CD4-positive, alpha-beta T cell (primary cell): ENCODE measurements around the gene FIGLA. TPM values are rescaled to one million over a fixed set of nuclear protein-coding genes. Genes with fewer than 3 reads are reported as not detected.

Experiments
- ATAC-seq: fragments of 200-7000 bp; cut with Tn5 transposase; one replicate; pipeline ENCODE4 v1.10.0; 2022; ENCODE audit warnings: mild to moderate bottlenecking; ENCODE audit not compliant: poor library complexity
- CTCF ChIA-PET: fragments of 350-600 bp; sonication (Branson Sonifier 250); formaldehyde crosslinking; loops from one replicate; lab custom pipeline; 2021; ENCODE audit warnings: antibody characterized with exemption, inconsistent platforms; lab: Charles Lee
- POLR2A ChIA-PET: fragments of 350-600 bp; sonication (Branson Sonifier 250); formaldehyde crosslinking; loops from one replicate; lab custom pipeline; 2021; ENCODE audit warnings: antibody characterized with exemption, inconsistent platforms; lab: Charles Lee
- DNase-seq, 14 experiments: peaks; one replicate each; pipeline ENCODE4 v3.0.0-alpha.2; 2013 to 2020; ENCODE audit warnings: mixed read lengths in 2 of 14
- H3K27ac ChIP-seq, 2 donors: one replicate each; pipeline versions ENCODE4 v1.5.1 to v1.7.0; 2013; ENCODE audit warnings: low read length in 2 of 2, low read depth in 1 of 2, mild to moderate bottlenecking in 1 of 2
- H3K27me3 ChIP-seq, 2 experiments: 1 replicate in 1 of 2; 2 replicates in 1 of 2; pipeline versions ENCODE4 v1.6.1 to v1.7.0; 2013; ENCODE audit warnings: low read length in 2 of 2, control low read depth in 1 of 2, mild to moderate bottlenecking in 1 of 2, moderate library complexity in 1 of 2; ENCODE audit not compliant: insufficient read depth in 2 of 2, control insufficient read depth in 1 of 2
- H3K36me3 ChIP-seq: one replicate; pipeline ENCODE4 v1.6.1; 2013; ENCODE audit warnings: low read length, control low read depth; ENCODE audit not compliant: insufficient read depth
- H3K4me1 ChIP-seq: one replicate; pipeline ENCODE4 v1.6.1; 2013; ENCODE audit warnings: low read length, control low read depth; ENCODE audit not compliant: insufficient read depth
- H3K4me3 ChIP-seq: one replicate; pipeline ENCODE4 v1.5.1; 2013; ENCODE audit warnings: mild to moderate bottlenecking, low read length, moderate library complexity
- H3K9me3 ChIP-seq, 2 experiments: 1 replicate in 1 of 2; 2 replicates in 1 of 2; pipeline versions ENCODE4 v1.6.1 to v1.7.0; 2013; ENCODE audit warnings: low read length in 2 of 2, mild to moderate bottlenecking in 2 of 2, control low read depth in 1 of 2, moderate library complexity in 1 of 2; ENCODE audit not compliant: control insufficient read depth in 1 of 2, insufficient read depth in 1 of 2
- H3K27ac Mint-ChIP-seq: one replicate; pipeline ENCODE4 v1.8.0; 2020; ENCODE audit warnings: mixed read lengths
- H3K27me3 Mint-ChIP-seq: one replicate; pipeline ENCODE4 v1.8.0; 2021; ENCODE audit warnings: mixed read lengths
- H3K36me3 Mint-ChIP-seq: one replicate; pipeline ENCODE4 v1.8.0; 2021; ENCODE audit warnings: low read depth, mixed read lengths
- H3K4me1 Mint-ChIP-seq: one replicate; pipeline ENCODE4 v1.8.0; 2021; ENCODE audit warnings: low read depth, mixed read lengths
- H3K4me3 Mint-ChIP-seq: one replicate; pipeline ENCODE4 v1.8.0; 2020; ENCODE audit warnings: mild to moderate bottlenecking, mixed read lengths
- H3K9me3 Mint-ChIP-seq: one replicate; pipeline ENCODE4 v1.8.0; 2020; ENCODE audit warnings: mixed read lengths
- intact Hi-C, 2 experiments: fragments of 100-400 bp; cut with DNase I in 1 of 2; cut with micrococcal nuclease in 1 of 2; formaldehyde crosslinking; loops; one replicate each; pipeline versions ENCODE4 v1.15.1 to v1.9.0; 2023 to 2025; cut with DNase I, micrococcal nuclease
- total RNA-seq, 174 experiments: library from RNA in 2 of 174; stranded (reverse) in 2 of 174; gene quantifications; one replicate each; pipeline ENCODE4 v1.2.3 and lab custom pipeline; 2021 to 2026
- TF ChIP-seq, protein P1 (sequence below): fragments of 200-600 bp; IDR thresholded peaks from one replicate; pipeline ENCODE4 v1.8.0; 2022; ENCODE audit warnings: antibody characterized with exemption, mild to moderate bottlenecking

Gene FIGLA
- total RNA-seq, 2 experiments from 2014 or later, result not detected

DNA sequence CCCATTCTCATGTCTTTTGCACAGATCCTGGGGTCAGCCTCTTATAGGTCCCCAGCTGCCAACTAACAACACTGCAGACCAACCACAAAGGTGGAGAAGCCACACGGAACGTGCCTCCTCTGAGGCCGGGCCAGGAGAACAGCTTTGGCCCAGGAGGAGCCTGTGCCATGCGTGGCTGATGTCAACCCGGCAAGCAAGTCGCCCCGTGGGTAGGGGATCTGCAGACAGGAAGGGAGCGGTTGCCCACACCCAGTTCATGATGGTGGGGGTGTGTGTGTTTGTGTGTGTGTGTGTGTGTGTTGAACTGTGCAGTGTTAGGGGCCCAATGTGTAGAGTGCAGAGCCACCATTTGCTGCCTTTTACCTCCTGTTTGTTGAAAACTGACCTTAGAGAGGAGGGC lies 32.4 kb upstream of the FIGLA start:
- H3K27ac ChIP-seq, result no peak overlapping the region
- no peak overlapping the region for H3K4me3 Mint-ChIP-seq
- no peak for ATAC-seq
- peak in 2 of 14 experiments; percentile 5 to 6 for DNase-seq
- TF ChIP-seq, protein P1, sequence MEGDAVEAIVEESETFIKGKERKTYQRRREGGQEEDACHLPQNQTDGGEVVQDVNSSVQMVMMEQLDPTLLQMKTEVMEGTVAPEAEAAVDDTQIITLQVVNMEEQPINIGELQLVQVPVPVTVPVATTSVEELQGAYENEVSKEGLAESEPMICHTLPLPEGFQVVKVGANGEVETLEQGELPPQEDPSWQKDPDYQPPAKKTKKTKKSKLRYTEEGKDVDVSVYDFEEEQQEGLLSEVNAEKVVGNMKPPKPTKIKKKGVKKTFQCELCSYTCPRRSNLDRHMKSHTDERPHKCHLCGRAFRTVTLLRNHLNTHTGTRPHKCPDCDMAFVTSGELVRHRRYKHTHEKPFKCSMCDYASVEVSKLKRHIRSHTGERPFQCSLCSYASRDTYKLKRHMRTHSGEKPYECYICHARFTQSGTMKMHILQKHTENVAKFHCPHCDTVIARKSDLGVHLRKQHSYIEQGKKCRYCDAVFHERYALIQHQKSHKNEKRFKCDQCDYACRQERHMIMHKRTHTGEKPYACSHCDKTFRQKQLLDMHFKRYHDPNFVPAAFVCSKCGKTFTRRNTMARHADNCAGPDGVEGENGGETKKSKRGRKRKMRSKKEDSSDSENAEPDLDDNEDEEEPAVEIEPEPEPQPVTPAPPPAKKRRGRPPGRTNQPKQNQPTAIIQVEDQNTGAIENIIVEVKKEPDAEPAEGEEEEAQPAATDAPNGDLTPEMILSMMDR, result no peak
- H3K9me3 Mint-ChIP-seq, result no peaks in the 10 kb centered on the region
- intact Hi-C loops, result no loop called here
- H3K4me3 ChIP-seq, result no peak overlapping the region
- ChIA-PET POLR2A (no interaction called here), CTCF (no interaction called here)
- no peaks in the 10 kb centered on the region for H3K4me1 Mint-ChIP-seq
- no peaks in the 10 kb centered on the region for H3K36me3 Mint-ChIP-seq
- no peaks in the 10 kb centered on the region for H3K9me3 ChIP-seq
- peaks cover 9% of the 10 kb centered on the region for H3K27me3 Mint-ChIP-seq
- no peak overlapping the region for H3K27ac Mint-ChIP-seq
- H3K4me1 ChIP-seq, result peaks cover 6% of the 10 kb centered on the region
- H3K27me3 ChIP-seq, result no peaks in the 10 kb centered on the region
- no peaks in the 10 kb centered on the region for H3K36me3 ChIP-seq

DNA sequence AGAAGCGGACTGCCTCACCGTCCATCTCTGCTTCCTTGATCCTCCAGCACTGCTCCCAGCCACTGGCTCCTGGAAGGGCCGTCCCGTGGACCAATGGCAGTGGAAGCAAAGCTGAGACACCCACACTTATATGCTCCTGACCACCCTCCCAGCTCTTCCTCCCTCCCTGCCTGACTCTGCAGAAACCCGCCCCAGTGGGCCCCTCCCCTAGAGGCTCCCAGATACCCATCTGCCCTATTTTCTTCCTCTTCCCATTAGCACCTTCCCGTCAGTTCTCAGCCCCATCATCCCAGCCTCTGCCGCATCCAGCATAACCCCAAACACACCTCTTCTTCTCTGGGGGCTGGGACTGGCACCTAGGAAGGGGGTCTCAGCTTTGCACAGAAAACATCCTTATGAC lies 30.1 kb upstream of the FIGLA start, which contains the start of gene CLEC4F:
CLEC4F (minus strand) TSS at position 101 of the 400 bp plus-strand sequence; CDS start at position 25, 76 bp downstream.
- H3K4me3 ChIP-seq, result no peak within 1 kb of the TSS
- H3K4me1 Mint-ChIP-seq, result no peaks in the 10 kb centered on the region
- ChIA-PET POLR2A (no interaction called here), CTCF (no interaction called here)
- TF ChIP-seq, protein P1, result no peak
- H3K9me3 Mint-ChIP-seq, result no peaks in the 10 kb centered on the region
- ATAC-seq (no peak), DNase-seq (no peak)
- peaks cover 22% of the 10 kb centered on the region for H3K27me3 Mint-ChIP-seq
- H3K4me1 ChIP-seq, result peaks cover 6% of the 10 kb centered on the region
- no peak within 1 kb of the TSS for H3K27ac Mint-ChIP-seq
- no peak within 1 kb of the TSS for H3K27ac ChIP-seq
- H3K9me3 ChIP-seq, result no peaks in the 10 kb centered on the region
- H3K27me3 ChIP-seq, result no peaks in the 10 kb centered on the region
- H3K36me3 ChIP-seq, result no peaks in the 10 kb centered on the region
- no peaks in the 10 kb centered on the region for H3K36me3 Mint-ChIP-seq
- intact Hi-C loops, result no loop called here
- H3K4me3 Mint-ChIP-seq, result no peak within 1 kb of the TSS

DNA sequence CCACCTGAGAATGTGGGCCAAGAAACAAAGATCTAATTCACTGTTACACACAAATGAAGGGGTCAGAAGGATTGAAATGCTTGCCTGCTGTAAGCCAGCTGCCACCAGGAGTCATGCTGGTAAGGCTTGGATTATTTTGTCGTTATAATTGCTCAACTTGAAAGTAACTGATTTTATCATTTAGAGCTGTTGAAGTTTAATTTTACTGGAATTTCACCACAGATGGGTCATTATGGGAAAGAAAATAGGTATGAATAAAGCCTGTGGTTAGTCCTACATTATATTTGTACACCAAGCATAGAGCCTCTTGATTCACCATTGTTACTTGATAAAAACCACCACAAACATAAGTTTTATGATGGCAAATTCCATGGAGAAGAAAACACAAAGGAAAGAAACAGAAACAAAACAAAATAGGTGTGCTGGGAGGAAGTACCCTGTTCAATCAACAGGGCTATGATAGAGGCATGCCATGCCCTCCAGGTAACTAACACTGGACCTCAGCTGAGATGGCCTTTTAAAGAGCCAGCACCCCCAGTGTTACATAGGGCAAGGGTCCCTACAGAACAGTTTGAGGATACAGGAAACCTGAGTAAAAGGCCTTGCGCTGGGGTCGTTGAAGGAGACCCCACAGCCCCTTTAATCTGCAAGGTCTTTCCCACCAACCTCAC lies 27.0 kb upstream of the FIGLA start:
- no peak overlapping the region for H3K4me3 Mint-ChIP-seq
- TF ChIP-seq, protein P1, result no peak
- Histone ChIP-seq H3K4me1 (peaks cover 2% of the 10 kb centered on the region), H3K4me3 (no peak overlapping the region), H3K27me3 (peaks cover 0 to 4% of the 10 kb centered on the region in 2 experiments), H3K9me3 (no peaks in the 10 kb centered on the region), H3K27ac (no peak overlapping the region), H3K36me3 (no peaks in the 10 kb centered on the region)
- peaks cover 22% of the 10 kb centered on the region for H3K27me3 Mint-ChIP-seq
- no peak for ATAC-seq
- ChIA-PET CTCF (no interaction called here), POLR2A (no interaction called here)
- H3K4me1 Mint-ChIP-seq, result no peaks in the 10 kb centered on the region
- H3K27ac Mint-ChIP-seq, result no peak overlapping the region
- DNase-seq, result no peak
- no peaks in the 10 kb centered on the region for H3K9me3 Mint-ChIP-seq
- intact Hi-C loops, result no loop called here
- H3K36me3 Mint-ChIP-seq, result no peaks in the 10 kb centered on the region
